Osteocyte (in vitro differentiated cells): ENCODE results near the gene ASB2. TPM values are rescaled to one million over a fixed set of nuclear protein-coding genes. Genes with fewer than 3 reads are reported as not detected.

Source experiments
- DNase-seq: peaks from one replicate; pipeline ENCODE4 v3.0.0; 2021; ENCODE audit warnings: mixed read lengths; ENCODE audit not compliant: unreplicated experiment; ENCODE audit errors: extremely low spot score
- H3K27ac Mint-ChIP-seq: one replicate; pipeline ENCODE4 v1.8.0; 2021; ENCODE audit warnings: mild to moderate bottlenecking, mixed read lengths; ENCODE audit not compliant: unreplicated experiment
- H3K27me3 Mint-ChIP-seq: one replicate; pipeline ENCODE4 v1.8.0; 2021; ENCODE audit warnings: mixed read lengths; ENCODE audit not compliant: unreplicated experiment
- H3K36me3 Mint-ChIP-seq: one replicate; pipeline ENCODE4 v1.8.0; 2021; ENCODE audit warnings: mixed read lengths; ENCODE audit not compliant: unreplicated experiment
- H3K4me1 Mint-ChIP-seq: one replicate; pipeline ENCODE4 v1.8.0; 2021; ENCODE audit warnings: mixed read lengths; ENCODE audit not compliant: unreplicated experiment
- H3K4me3 Mint-ChIP-seq: one replicate; pipeline ENCODE4 v1.8.0; 2021; ENCODE audit warnings: mild to moderate bottlenecking, moderate library complexity, mixed read lengths; ENCODE audit not compliant: unreplicated experiment
- H3K9me3 Mint-ChIP-seq: one replicate; pipeline ENCODE4 v1.8.0; 2021; ENCODE audit warnings: mixed read lengths; ENCODE audit not compliant: unreplicated experiment
- total RNA-seq: library from RNA; stranded (reverse); gene quantifications from 2 replicates; pipeline ENCODE4 v1.2.1, GENCODE V29; 2021
- TF ChIP-seq, protein P1 (sequence below): fragments of 200-600 bp; sonication (generic); IDR thresholded peaks from 2 replicates; pipeline ENCODE4 v1.5.0; 2021; ENCODE audit warnings: antibody characterized with exemption, mild to moderate bottlenecking, moderate library complexity

Gene ASB2
- total RNA-seq, 1 donor from 2014 or later, result 0.38 TPM

DNA sequence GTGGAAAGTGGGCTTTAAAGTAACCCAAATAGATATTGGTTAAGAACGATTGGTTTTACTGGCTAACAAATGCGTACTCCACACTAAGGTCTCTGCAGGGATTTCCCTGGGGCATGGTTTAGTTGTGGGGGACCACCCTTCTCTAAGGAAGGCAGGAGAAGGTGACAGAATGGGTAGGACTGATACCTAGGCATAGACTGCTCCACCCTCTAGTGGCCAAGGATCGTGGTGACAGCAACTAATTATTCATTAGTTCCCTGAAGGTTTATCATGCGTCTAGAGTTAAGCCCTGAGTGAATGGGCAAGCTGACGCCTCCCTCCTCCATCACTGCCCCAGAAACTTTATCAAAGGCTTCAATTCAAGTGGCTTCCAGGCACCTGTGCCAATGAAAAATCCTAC is 40.1 kb downstream of the ASB2 start:
- H3K36me3 Mint-ChIP-seq, result no peaks in the 10 kb centered on the region

DNA sequence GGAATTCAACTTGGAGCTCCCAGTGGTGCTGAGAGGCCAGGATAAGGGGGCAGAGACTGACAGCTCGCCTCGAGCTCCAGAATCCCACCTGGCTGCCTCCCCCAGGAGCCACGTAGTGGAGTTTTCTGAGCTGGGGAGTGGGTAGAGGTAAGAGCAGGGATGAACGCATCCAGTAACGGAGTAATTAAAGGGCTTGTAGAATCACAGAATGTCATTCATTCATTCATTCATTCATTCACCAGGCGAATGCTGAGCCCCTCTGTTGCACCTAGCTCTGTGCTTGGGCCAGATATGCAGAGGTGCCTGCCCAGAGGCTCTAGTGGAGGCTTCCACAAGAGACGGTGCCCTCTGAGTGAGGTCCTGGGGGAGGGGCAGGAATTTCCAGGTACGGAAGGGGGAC is 41.2 kb downstream of the ASB2 start:
- no peak for DNase-seq
- Mint-ChIP-seq H3K9me3 (no peaks in the 10 kb centered on the region), H3K36me3 (no peaks in the 10 kb centered on the region), H3K27ac (no peak overlapping the region), H3K4me3 (no peak overlapping the region), H3K4me1 (no peaks in the 10 kb centered on the region), H3K27me3 (peaks cover 48% of the 10 kb centered on the region)
- TF ChIP-seq, protein P1, sequence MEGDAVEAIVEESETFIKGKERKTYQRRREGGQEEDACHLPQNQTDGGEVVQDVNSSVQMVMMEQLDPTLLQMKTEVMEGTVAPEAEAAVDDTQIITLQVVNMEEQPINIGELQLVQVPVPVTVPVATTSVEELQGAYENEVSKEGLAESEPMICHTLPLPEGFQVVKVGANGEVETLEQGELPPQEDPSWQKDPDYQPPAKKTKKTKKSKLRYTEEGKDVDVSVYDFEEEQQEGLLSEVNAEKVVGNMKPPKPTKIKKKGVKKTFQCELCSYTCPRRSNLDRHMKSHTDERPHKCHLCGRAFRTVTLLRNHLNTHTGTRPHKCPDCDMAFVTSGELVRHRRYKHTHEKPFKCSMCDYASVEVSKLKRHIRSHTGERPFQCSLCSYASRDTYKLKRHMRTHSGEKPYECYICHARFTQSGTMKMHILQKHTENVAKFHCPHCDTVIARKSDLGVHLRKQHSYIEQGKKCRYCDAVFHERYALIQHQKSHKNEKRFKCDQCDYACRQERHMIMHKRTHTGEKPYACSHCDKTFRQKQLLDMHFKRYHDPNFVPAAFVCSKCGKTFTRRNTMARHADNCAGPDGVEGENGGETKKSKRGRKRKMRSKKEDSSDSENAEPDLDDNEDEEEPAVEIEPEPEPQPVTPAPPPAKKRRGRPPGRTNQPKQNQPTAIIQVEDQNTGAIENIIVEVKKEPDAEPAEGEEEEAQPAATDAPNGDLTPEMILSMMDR, result no peak

More for the DNA sequence above, 40.1 kb downstream of the ASB2 start:
- no peaks in the 10 kb centered on the region for H3K9me3 Mint-ChIP-seq
- no peak overlapping the region for H3K4me3 Mint-ChIP-seq
- no peak for DNase-seq
- TF ChIP-seq, protein P1, result peak; percentile 51
- H3K4me1 Mint-ChIP-seq, result peaks cover under 1% of the 10 kb centered on the region
- H3K27me3 Mint-ChIP-seq, result peaks cover 41% of the 10 kb centered on the region
- no peak overlapping the region for H3K27ac Mint-ChIP-seq

- Mint-ChIP-seq H3K4me1 (no peaks in the 10 kb centered on the region), H3K27me3 (peaks cover 35% of the 10 kb centered on the region), H3K9me3 (no peaks in the 10 kb centered on the region), H3K36me3 (no peaks in the 10 kb centered on the region), H3K27ac (no peak overlapping the region), H3K4me3 (no peak overlapping the region)
- TF ChIP-seq, protein P1, result no peak
- DNase-seq, result no peak
Observed at GRCh38 chr14:93932642-93933041, 43.7 kb downstream of the ASB2 start.

DNA sequence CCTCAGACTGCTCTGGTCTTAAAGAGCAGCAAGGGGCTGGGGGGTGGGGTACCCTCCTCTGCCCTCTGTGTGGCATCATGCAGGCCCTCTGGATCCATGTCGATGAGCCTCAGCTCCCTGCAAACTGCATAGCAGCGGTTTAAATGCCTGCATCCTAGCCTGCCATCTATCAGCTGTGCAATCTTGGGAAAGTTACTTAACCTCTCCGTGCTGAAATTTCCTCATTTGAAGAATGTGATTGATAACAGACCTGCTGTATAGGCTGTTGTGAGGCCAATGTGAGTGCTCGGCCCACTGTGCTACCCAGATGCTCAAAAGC is 45.4 kb downstream of the ASB2 start:
- no peak for DNase-seq
- Mint-ChIP-seq H3K4me1 (no peaks in the 10 kb centered on the region), H3K4me3 (no peak overlapping the region), H3K9me3 (no peaks in the 10 kb centered on the region), H3K27ac (no peak overlapping the region), H3K27me3 (peaks cover 26% of the 10 kb centered on the region), H3K36me3 (no peaks in the 10 kb centered on the region)
- TF ChIP-seq, protein P1, result no peak

DNA sequence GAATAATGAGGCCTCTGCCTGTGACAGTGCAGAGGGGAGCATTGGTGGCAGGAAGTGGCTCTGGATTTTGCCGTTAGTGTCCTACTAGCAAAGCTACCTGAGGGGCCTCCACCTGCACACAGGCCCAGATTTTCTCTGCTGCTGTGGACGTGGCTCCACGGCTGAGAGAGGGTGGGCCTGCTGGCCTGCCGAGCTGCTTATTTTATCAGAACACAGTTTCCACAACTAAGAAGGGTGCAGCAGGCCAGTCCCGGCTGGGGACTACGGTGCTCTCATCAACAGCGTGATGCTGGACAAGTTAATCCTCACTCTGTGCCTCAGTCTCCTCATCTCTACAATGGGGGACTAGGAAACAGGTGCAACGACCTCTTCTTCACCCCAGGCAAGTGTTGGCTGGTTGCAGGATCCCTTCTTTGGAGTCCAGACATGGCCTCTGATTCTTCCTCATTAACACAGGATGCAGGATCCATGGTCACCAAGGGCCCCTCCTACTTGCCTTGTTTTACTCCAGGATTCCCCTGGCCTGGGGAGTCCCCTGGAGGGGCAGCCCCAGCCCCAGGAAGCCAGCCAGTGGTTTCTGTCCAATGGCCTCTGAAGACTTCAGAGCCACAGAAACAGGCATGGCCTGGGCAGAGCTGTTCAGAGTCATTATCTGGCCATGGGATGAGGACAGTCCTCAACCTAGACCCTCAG is 45.9 kb downstream of the ASB2 start:
- no peak for DNase-seq
- Mint-ChIP-seq H3K4me1 (no peaks in the 10 kb centered on the region), H3K27me3 (peaks cover 23% of the 10 kb centered on the region), H3K27ac (no peak overlapping the region), H3K4me3 (no peak overlapping the region), H3K9me3 (no peaks in the 10 kb centered on the region), H3K36me3 (no peaks in the 10 kb centered on the region)
- TF ChIP-seq, protein P1, result no peak
